SU-DHL-6 (cell line): Measurements from ENCODE around the gene ATOH8.

Source experiments
- EZH2phosphoT487 ChIP-seq: fragments of 200-600 bp; sonication (generic), shearing (Covaris generic); conservative IDR thresholded peaks from 2 replicates; pipeline ENCODE4 v1.6.1; 2018; ENCODE audit warnings: mild to moderate bottlenecking, antibody characterized with exemption, low read length, moderate library complexity, mixed read lengths
- TF ChIP-seq, protein P1 (sequence below): fragments of 200-600 bp; sonication (generic); IDR thresholded peaks from one replicate; pipeline ENCODE4 v1.5.1; 2017; ENCODE audit warnings: antibody characterized with exemption, mild to moderate bottlenecking, low read length, moderate library complexity; ENCODE audit not compliant: insufficient read depth, poor library complexity, severe bottlenecking

DNA sequence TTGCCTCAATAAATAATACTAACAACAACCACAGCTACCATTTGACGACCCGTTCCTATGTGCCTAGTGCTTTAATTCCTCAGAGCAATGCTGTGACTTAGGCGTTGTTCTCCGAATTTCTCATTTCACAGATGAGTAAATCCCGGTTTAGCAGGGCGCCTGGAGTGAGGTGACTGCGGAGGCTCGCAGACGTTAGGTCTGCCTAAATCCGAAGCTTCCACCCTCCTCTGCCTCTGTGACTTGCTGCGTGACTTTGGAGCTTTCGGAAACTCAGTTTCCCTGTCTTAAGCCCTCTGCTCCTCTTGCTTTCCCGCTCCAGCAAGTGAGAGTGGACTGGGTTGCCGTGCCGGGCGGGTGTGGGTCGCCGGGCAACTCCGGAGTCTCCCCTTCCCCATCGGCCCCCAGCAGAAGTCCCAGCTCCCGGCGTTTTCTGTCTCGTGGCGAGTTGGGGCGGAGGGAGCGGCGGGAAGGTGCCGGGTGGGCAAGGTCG is 711 bp upstream of the ATOH8 start:
- TF ChIP-seq, protein P1, sequence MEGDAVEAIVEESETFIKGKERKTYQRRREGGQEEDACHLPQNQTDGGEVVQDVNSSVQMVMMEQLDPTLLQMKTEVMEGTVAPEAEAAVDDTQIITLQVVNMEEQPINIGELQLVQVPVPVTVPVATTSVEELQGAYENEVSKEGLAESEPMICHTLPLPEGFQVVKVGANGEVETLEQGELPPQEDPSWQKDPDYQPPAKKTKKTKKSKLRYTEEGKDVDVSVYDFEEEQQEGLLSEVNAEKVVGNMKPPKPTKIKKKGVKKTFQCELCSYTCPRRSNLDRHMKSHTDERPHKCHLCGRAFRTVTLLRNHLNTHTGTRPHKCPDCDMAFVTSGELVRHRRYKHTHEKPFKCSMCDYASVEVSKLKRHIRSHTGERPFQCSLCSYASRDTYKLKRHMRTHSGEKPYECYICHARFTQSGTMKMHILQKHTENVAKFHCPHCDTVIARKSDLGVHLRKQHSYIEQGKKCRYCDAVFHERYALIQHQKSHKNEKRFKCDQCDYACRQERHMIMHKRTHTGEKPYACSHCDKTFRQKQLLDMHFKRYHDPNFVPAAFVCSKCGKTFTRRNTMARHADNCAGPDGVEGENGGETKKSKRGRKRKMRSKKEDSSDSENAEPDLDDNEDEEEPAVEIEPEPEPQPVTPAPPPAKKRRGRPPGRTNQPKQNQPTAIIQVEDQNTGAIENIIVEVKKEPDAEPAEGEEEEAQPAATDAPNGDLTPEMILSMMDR = no peak
- TF ChIP-seq EZH2phosphoT487 = no peak
